Astrocyte (in vitro differentiated cells and primary cell): Measurements from ENCODE around the gene URM1.

Experiments used
- EZH2 ChIP-seq: IDR thresholded peaks from 2 replicates; pipeline ENCODE4 v1.6.1; 2012; ENCODE audit warnings: mild to moderate bottlenecking, low read length, inconsistent platforms; ENCODE audit not compliant: insufficient read depth
- TF ChIP-seq, protein P1 (sequence below): IDR thresholded peaks from 2 replicates; pipeline ENCODE4 v1.5.1; 2011; ENCODE audit warnings: low read depth, mild to moderate bottlenecking, inconsistent platforms, low read length, moderate library complexity; ENCODE audit not compliant: insufficient read depth

DNA sequence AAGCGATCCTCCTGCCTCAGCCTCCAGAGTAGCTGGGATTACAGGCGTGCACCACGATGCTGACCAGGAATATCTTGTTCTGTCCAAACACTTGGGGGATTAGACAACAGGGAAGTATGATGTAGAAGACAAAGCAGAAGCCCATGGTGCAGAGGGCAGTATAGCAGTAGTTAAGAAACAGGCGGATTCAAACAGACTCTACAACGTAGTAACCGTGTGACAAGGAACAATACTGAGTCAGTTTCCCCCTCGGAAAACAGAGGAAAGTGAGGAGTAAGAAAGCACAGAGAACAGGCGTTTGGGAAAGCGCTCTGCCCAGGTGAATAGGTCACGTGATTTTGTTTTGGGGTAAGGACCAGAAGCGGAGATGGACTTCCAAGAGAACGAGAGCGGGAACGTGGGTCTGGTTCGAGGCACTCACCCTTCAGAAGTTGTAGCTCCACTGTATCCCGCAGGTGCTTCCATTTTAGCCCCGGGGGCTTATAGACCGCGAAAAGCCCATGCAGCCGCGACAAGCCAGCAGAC, 49.2 kb upstream of the URM1 start:
- TF ChIP-seq, protein P1, sequence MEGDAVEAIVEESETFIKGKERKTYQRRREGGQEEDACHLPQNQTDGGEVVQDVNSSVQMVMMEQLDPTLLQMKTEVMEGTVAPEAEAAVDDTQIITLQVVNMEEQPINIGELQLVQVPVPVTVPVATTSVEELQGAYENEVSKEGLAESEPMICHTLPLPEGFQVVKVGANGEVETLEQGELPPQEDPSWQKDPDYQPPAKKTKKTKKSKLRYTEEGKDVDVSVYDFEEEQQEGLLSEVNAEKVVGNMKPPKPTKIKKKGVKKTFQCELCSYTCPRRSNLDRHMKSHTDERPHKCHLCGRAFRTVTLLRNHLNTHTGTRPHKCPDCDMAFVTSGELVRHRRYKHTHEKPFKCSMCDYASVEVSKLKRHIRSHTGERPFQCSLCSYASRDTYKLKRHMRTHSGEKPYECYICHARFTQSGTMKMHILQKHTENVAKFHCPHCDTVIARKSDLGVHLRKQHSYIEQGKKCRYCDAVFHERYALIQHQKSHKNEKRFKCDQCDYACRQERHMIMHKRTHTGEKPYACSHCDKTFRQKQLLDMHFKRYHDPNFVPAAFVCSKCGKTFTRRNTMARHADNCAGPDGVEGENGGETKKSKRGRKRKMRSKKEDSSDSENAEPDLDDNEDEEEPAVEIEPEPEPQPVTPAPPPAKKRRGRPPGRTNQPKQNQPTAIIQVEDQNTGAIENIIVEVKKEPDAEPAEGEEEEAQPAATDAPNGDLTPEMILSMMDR = no peak
- no peak for TF ChIP-seq EZH2
